GM11168 (cell line): Measurements from ENCODE around the gene CDCP2.
"Not testable (repeated sequence)": the region's sequence is repeated elsewhere in the genome, so short reads cannot be mapped to it uniquely, and the experiment has no call there.

Experiments
- in situ Hi-C: fragments of 300-500 bp; cut with MboI; formaldehyde crosslinking; loops from one replicate; pipeline ENCODE4 v1.12.0; 2022; ENCODE audit warnings: low sequenced_read_pairs; ENCODE audit not compliant: unreplicated experiment

Gene CDCP2

GRCh38 chr1:54096227-54096876, 56.4 kb downstream of the CDCP2 start:
- in situ Hi-C loops, result no loop called here

GRCh38 chr1:54095546-54096226, 57.1 kb downstream of the CDCP2 start:
- in situ Hi-C loops, result no loop called here

- in situ Hi-C loops, result not testable (repeated sequence)
Observed at GRCh38 chr1:54094730-54095105, 58.1 kb downstream of the CDCP2 start.

GRCh38 chr1:54094001-54094729, 58.6 kb downstream of the CDCP2 start:
- in situ Hi-C loops, result no loop called here

GRCh38 chr1:54091666-54092065, 61.1 kb downstream of the CDCP2 start:
- in situ Hi-C loops, result no loop called here

GRCh38 chr1:54088385-54088784, 64.4 kb downstream of the CDCP2 start:
- in situ Hi-C loops, result no loop called here

GRCh38 chr1:54086754-54087153, 66.0 kb downstream of the CDCP2 start:
- in situ Hi-C loops, result no loop called here

- in situ Hi-C loops, result no loop called here
Observed at GRCh38 chr1:54084794-54085193, 68.0 kb downstream of the CDCP2 start.
